ENCODE data around the gene PROK1. TPM values are rescaled to one million over a fixed set of nuclear protein-coding genes. Genes with fewer than 3 reads are reported as not detected.

Gene PROK1
- total RNA-seq, 1 experiment from 2014 or later = not detected

- no peak for DNase-seq (ENCODE audit: low spot score)
Measured at GRCh38 chr1:110488867-110489266, 37.9 kb downstream of the PROK1 start.

GRCh38 chr1:110489406-110489805 lies 38.5 kb downstream of the PROK1 start:
- no peak for DNase-seq (ENCODE audit: low spot score)

- DNase-seq (ENCODE audit: low spot score) = no peak
Measured at GRCh38 chr1:110489973-110490542, 39.1 kb downstream of the PROK1 start.

- DNase-seq (ENCODE audit: low spot score) = no peak
Measured at GRCh38 chr1:110490791-110491451, 40.0 kb downstream of the PROK1 start.

- DNase-seq (ENCODE audit: low spot score) = no peak
Measured at GRCh38 chr1:110492573-110492972, 41.6 kb downstream of the PROK1 start.

GRCh38 chr1:110493059-110493699 lies 42.2 kb downstream of the PROK1 start:
- no peak for DNase-seq (ENCODE audit: low spot score)

GRCh38 chr1:110494036-110494435 lies 43.1 kb downstream of the PROK1 start:
- no peak for DNase-seq (ENCODE audit: low spot score)

- DNase-seq (ENCODE audit: low spot score) = no peak
Measured at GRCh38 chr1:110494522-110495406, 43.8 kb downstream of the PROK1 start.

- DNase-seq (ENCODE audit: low spot score) = peak; percentile 62
Measured at GRCh38 chr1:110495926-110496600, 45.1 kb downstream of the PROK1 start.

GRCh38 chr1:110498270-110498669 lies 47.3 kb downstream of the PROK1 start:
- DNase-seq (ENCODE audit: low spot score) = no peak

GRCh38 chr1:110501488-110502132 lies 50.7 kb downstream of the PROK1 start:
- DNase-seq (ENCODE audit: low spot score) = no peak

GRCh38 chr1:110502402-110503151 lies 51.6 kb downstream of the PROK1 start:
- DNase-seq (ENCODE audit: low spot score) = no peak

- no peak for DNase-seq (ENCODE audit: low spot score)
Measured at GRCh38 chr1:110503471-110503870, 52.5 kb downstream of the PROK1 start.

- DNase-seq (ENCODE audit: low spot score) = no peak
Measured at GRCh38 chr1:110504226-110504625, 53.3 kb downstream of the PROK1 start.

- DNase-seq (ENCODE audit: low spot score) = no peak
Measured at GRCh38 chr1:110505596-110505995, 54.6 kb downstream of the PROK1 start.

GRCh38 chr1:110506541-110506940 lies 55.6 kb downstream of the PROK1 start:
- DNase-seq (ENCODE audit: low spot score) = no peak

Measured in H4 (cell line).